Measurements from ENCODE around the gene AEBP2.

DNA sequence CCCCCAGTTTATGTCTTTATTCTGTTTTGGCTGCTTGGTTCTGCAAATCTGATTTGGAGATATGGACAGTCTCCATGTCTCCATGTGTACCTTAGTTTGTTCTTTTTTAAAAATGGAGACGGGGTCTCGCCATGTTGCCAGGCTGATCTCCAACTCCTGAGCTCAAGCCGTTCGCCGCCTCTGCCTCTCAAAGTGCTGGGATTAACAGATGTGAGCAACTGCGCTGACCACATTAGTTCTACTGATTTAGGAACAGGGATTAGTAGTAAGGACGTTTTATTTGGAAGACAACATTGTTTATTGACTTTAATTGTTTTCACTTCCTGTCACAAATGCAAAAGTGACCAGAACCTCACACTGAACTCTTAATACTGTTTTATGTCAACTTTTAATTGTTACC, 14.7 kb downstream of the AEBP2 start:
- TF ChIP-seq, protein P1, sequence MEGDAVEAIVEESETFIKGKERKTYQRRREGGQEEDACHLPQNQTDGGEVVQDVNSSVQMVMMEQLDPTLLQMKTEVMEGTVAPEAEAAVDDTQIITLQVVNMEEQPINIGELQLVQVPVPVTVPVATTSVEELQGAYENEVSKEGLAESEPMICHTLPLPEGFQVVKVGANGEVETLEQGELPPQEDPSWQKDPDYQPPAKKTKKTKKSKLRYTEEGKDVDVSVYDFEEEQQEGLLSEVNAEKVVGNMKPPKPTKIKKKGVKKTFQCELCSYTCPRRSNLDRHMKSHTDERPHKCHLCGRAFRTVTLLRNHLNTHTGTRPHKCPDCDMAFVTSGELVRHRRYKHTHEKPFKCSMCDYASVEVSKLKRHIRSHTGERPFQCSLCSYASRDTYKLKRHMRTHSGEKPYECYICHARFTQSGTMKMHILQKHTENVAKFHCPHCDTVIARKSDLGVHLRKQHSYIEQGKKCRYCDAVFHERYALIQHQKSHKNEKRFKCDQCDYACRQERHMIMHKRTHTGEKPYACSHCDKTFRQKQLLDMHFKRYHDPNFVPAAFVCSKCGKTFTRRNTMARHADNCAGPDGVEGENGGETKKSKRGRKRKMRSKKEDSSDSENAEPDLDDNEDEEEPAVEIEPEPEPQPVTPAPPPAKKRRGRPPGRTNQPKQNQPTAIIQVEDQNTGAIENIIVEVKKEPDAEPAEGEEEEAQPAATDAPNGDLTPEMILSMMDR (IDR thresholded peaks at IDR 0.05), result no peak
- TF ChIP-seq POLR2AphosphoS5 (IDR thresholded peaks at IDR 0.05) (no peak), POLR2A (IDR thresholded peaks at IDR 0.05) (no peak), EP300 (IDR thresholded peaks at IDR 0.05) (no peak)

All from suprapubic skin (tissue), 4 donors.